VCaP (cell line): ENCODE results near the gene NPDC1.
A peak's percentile ranks its signal among the peaks of the same experiment; 100 is the strongest.

Experiments used
- H3K27ac ChIP-seq: fragments of 450-650 bp; 2 replicates; pipeline ENCODE4 v1.5.1; 2017
- CTCF ChIP-seq: fragments of 450-650 bp; conservative IDR thresholded peaks from 2 replicates; pipeline ENCODE4 v1.5.1; 2017; ENCODE audit warnings: mild to moderate bottlenecking, moderate library complexity

Gene NPDC1

GRCh38 chr9:137026828-137027227 is 19.1 kb downstream of the NPDC1 start:
- peak overlapping the region; percentile 93 for H3K27ac ChIP-seq
- TF ChIP-seq CTCF = no peak

GRCh38 chr9:137026384-137026783 is 19.6 kb downstream of the NPDC1 start:
- peak overlapping the region; percentile 93 for H3K27ac ChIP-seq
- TF ChIP-seq CTCF = no peak

GRCh38 chr9:137025517-137025966 is 20.4 kb downstream of the NPDC1 start:
- no peak; the same call in 1 of the 2 replicates for TF ChIP-seq CTCF

GRCh38 chr9:137023583-137023991 is 22.4 kb downstream of the NPDC1 start:
- no peak for TF ChIP-seq CTCF
- H3K27ac ChIP-seq = no peak overlapping the region

More at GRCh38 chr9:137025517-137025966, 20.4 kb downstream of the NPDC1 start:
- H3K27ac ChIP-seq = peak overlapping the region; percentile 93

GRCh38 chr9:137023157-137023556 is 22.8 kb downstream of the NPDC1 start:
- TF ChIP-seq CTCF = no peak
- H3K27ac ChIP-seq = no peak overlapping the region

- no peak for TF ChIP-seq CTCF
- no peak overlapping the region for H3K27ac ChIP-seq
These were observed 23.3 kb downstream of the NPDC1 start for GRCh38 chr9:137022662-137023008.

GRCh38 chr9:137021979-137022661 is 23.9 kb downstream of the NPDC1 start:
- no peak overlapping the region for H3K27ac ChIP-seq
- no peak for TF ChIP-seq CTCF
